PC-9 (cell line): ENCODE data around the gene SEMA6D. TPM values are rescaled to one million over a fixed set of nuclear protein-coding genes. Genes with fewer than 3 reads are reported as not detected.

Experiments
- BruUV-seq: library from RNA; stranded (reverse); fragments of 400-500 nt; replicated peaks from 2 replicates; lab custom pipeline; 2021; lab: Mats Ljungman, UMichigan
- CTCF ChIA-PET: fragments of 300-600 bp; sonication (Branson Sonifier 250); formaldehyde crosslinking; loops from one replicate; lab custom pipeline; 2022; ENCODE audit warnings: antibody characterized with exemption; lab: Charles Lee
- POLR2A ChIA-PET: fragments of 300-600 bp; sonication (Branson Sonifier 250); formaldehyde crosslinking; loops from one replicate; lab custom pipeline; 2022; ENCODE audit warnings: antibody characterized with exemption; ENCODE audit not compliant: unreplicated experiment; lab: Charles Lee
- DNase-seq, 2 experiments: peaks; one replicate each; pipeline versions ENCODE4 v3.0.0 to v3.0.0-alpha.2; 2015 to 2022; ENCODE audit warnings: mixed read lengths in 1 of 2
- H2AFZ ChIP-seq: fragments of 200-600 bp; sonication (generic); 2 replicates; pipeline ENCODE4 v1.8.1; 2017; ENCODE audit warnings: antibody characterized with exemption
- H3F3A ChIP-seq: fragments of 200-600 bp; sonication (generic); 2 replicates; pipeline ENCODE4 v1.8.1; 2017; ENCODE audit warnings: antibody characterized with exemption, mild to moderate bottlenecking, low read depth; ENCODE audit not compliant: insufficient read depth
- H3K27ac ChIP-seq: fragments of 200-600 bp; sonication (generic); 2 replicates; pipeline ENCODE4 v1.6.1; 2016; ENCODE audit warnings: mixed run types
- H3K27me3 ChIP-seq: fragments of 200-600 bp; sonication (generic); 2 replicates; pipeline ENCODE4 v1.6.1; 2016; ENCODE audit warnings: low read depth, mixed run types; ENCODE audit not compliant: insufficient read depth
- H3K36me3 ChIP-seq: fragments of 200-600 bp; sonication (generic); 2 replicates; pipeline ENCODE4 v1.6.1; 2016; ENCODE audit warnings: low read depth, mixed run types
- H3K4me1 ChIP-seq: fragments of 200-600 bp; sonication (generic); replicated peaks from 2 replicates; pipeline ENCODE4 v1.6.1; 2016; ENCODE audit warnings: mixed run types; ENCODE audit not compliant: insufficient read depth
- H3K4me2 ChIP-seq: fragments of 200-600 bp; sonication (generic); 2 replicates; pipeline ENCODE4 v1.6.1; 2017; ENCODE audit warnings: mixed run types
- H3K4me3 ChIP-seq: fragments of 200-600 bp; sonication (generic); 2 replicates; pipeline ENCODE4 v1.6.1; 2016; ENCODE audit warnings: mixed run types
- H3K79me2 ChIP-seq: fragments of 200-600 bp; sonication (generic); 2 replicates; pipeline ENCODE4 v1.6.1; 2017; ENCODE audit warnings: low read depth, mixed run types
- H3K9me2 ChIP-seq: fragments of 200-600 bp; sonication (generic); 2 replicates; pipeline ENCODE4 v1.8.1; 2017; ENCODE audit warnings: mild to moderate bottlenecking; ENCODE audit not compliant: insufficient read depth
- H3K9me3 ChIP-seq: fragments of 200-600 bp; sonication (generic); 2 replicates; pipeline ENCODE4 v1.8.1; 2016; ENCODE audit warnings: low read depth; ENCODE audit not compliant: insufficient read depth
- H4K20me1 ChIP-seq: fragments of 200-600 bp; sonication (generic); 2 replicates; pipeline ENCODE4 v1.8.1; 2017; ENCODE audit not compliant: insufficient read depth
- EZH2 ChIP-seq: fragments of 200-600 bp; sonication (generic); IDR thresholded peaks from 2 replicates; pipeline ENCODE4 v1.8.0; 2017; ENCODE audit warnings: antibody characterized with exemption, low read depth
- intact Hi-C: fragments of 100-400 bp; cut with micrococcal nuclease; formaldehyde crosslinking; loops from one replicate; pipeline ENCODE4 v1.10.0; 2022; ENCODE audit not compliant: unreplicated experiment
- total RNA-seq: library from RNA; stranded (reverse); gene quantifications from 2 replicates; pipeline ENCODE4 v1.2.3, GENCODE V29; 2021
- TF ChIP-seq, protein P1 (sequence below): fragments of 200-600 bp; sonication (generic); conservative IDR thresholded peaks from 2 replicates; pipeline ENCODE4 v1.6.1; 2017; ENCODE audit warnings: mixed run types, antibody characterized with exemption, mild to moderate bottlenecking, moderate library complexity

SEMA6D gene
- total RNA-seq, 1 experiment from 2014 or later = not detected

DNA sequence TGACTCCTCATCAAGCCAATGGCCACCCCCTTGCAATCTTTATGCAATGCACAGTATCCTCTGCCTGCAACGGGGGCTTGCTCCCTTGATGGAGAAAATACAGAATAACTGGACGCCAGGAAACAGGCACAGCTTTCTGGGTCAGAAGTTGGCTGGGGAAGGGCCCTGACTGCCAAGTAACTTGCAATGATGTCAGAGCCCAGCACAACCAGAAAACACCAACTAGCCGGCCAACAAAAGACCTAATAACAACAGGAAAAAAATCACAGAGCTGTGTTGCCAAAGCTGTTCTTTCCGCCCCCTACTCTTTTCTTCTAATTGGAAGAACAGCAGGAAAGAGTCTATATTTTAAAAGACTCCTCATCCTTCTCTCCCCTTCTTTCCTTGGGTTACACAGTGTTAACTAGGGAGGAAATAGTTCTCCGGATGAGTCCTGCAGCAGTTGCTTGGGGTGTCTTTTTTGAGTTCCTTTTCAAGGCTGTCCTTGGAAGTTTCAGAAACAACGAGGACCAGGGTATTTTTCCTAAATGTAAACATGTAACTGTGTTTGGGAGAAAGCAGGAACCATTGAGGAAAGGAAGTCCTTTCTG is 1.4 kb upstream of the SEMA6D start:
- intact Hi-C loops = no loop called here
- no peak for DNase-seq
- no peak overlapping the region for H3K4me2 ChIP-seq
- ChIA-PET CTCF (no interaction called here), POLR2A (no interaction called here)
- no peaks in the 10 kb centered on the region for H3K9me2 ChIP-seq
- TF ChIP-seq EZH2 = no peak
- TF ChIP-seq, protein P1, sequence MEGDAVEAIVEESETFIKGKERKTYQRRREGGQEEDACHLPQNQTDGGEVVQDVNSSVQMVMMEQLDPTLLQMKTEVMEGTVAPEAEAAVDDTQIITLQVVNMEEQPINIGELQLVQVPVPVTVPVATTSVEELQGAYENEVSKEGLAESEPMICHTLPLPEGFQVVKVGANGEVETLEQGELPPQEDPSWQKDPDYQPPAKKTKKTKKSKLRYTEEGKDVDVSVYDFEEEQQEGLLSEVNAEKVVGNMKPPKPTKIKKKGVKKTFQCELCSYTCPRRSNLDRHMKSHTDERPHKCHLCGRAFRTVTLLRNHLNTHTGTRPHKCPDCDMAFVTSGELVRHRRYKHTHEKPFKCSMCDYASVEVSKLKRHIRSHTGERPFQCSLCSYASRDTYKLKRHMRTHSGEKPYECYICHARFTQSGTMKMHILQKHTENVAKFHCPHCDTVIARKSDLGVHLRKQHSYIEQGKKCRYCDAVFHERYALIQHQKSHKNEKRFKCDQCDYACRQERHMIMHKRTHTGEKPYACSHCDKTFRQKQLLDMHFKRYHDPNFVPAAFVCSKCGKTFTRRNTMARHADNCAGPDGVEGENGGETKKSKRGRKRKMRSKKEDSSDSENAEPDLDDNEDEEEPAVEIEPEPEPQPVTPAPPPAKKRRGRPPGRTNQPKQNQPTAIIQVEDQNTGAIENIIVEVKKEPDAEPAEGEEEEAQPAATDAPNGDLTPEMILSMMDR = no peak
- no peaks in the 10 kb centered on the region for H3K4me1 ChIP-seq
- no TSS peak for BruUV-seq
- peaks cover 7% of the 10 kb centered on the region; the same call in 1 of the 2 replicates for H3K27me3 ChIP-seq
- no peaks in the 10 kb centered on the region for H3K36me3 ChIP-seq
- no peaks in the 10 kb centered on the region for H3K79me2 ChIP-seq
- H2AFZ ChIP-seq = no peak overlapping the region
- no peak overlapping the region for H3K4me3 ChIP-seq
- no peaks in the 10 kb centered on the region for H4K20me1 ChIP-seq
- no peak overlapping the region for H3K27ac ChIP-seq
- H3K9me3 ChIP-seq = no peaks in the 10 kb centered on the region
- no peaks in the 10 kb centered on the region for H3F3A ChIP-seq

DNA sequence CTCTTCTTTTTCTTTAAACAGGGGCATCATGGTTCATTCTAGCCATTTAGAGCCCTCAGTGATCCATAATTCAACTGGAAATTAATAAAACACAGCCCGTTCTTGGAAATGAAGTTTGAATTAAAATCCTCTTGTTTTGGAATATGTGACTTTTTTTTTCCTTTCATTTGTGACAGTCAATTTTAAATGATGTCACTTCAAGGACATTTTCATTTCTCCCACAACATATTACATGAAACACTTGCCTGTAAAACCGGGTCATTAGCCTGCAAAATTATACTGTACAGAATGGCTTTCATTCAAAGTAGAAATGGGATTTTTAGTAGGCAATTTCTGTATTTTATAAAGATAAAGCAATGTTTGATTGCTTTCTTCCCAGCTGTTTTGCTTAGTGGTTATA is 789 bp upstream of the SEMA6D start:
- TF ChIP-seq, protein P1 = no peak
- no peak for TF ChIP-seq EZH2
- no peak overlapping the region for H3K4me2 ChIP-seq
- ChIA-PET POLR2A (no interaction called here), CTCF (no interaction called here)
- no peak overlapping the region for H3K4me3 ChIP-seq
- H2AFZ ChIP-seq = no peak overlapping the region
- H3K4me1 ChIP-seq = no peaks in the 10 kb centered on the region
- no peaks in the 10 kb centered on the region for H3K9me3 ChIP-seq
- H3K27me3 ChIP-seq = peaks cover 7% of the 10 kb centered on the region; the same call in 1 of the 2 replicates
- no TSS peak for BruUV-seq
- intact Hi-C loops = no loop called here
- H3K79me2 ChIP-seq = no peaks in the 10 kb centered on the region
- H3K36me3 ChIP-seq = no peaks in the 10 kb centered on the region
- H3K9me2 ChIP-seq = no peaks in the 10 kb centered on the region
- H3F3A ChIP-seq = no peaks in the 10 kb centered on the region
- no peak for DNase-seq
- H4K20me1 ChIP-seq = no peaks in the 10 kb centered on the region
- H3K27ac ChIP-seq = no peak overlapping the region

DNA sequence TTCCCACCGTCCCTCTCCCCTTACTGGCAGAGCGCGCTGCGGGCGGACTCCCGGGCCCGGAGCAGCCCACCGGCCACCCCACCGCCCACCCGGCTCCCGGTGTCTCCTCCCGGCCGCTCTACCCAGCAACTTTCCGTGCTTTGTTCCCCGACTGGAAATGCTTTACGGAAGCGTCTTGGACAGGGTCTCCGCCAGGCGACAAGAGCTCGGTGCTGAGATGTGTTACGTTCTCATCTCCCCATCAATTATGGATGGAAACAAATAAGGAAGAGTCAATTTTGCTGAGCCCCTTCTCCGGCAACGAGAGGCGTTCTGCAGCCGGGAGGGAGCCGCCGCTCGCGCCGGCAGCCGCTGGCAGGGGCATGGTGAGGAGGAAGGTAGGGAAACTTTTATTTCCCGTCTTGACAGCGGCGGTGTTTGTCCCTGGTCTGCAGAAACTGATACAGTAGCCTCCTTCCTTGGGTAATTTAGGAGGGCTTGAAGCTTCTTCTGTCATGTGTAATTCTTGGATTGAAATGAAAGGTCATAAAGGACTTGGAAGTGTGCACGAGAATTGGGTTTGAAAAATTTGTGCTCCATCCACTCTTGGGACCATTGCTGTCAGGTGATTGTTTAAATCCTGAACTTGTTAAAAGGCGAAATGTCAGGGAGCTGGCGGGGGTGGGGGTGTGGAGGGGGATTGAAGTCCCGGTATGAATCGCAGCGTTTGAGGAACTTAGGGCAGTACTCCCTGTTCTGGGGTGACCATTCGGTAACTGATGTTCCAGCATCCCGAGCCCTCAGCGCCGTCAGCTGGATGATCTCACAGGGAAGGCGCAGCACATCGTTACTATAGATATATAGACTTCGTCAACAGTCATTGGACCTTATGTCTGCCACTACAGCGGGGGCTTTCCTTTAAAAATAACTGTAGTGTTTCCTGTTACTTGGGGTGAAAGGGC is 1.5 kb downstream of the SEMA6D start:
- H3K79me2 ChIP-seq = no peaks in the 10 kb centered on the region
- ChIA-PET CTCF (interaction anchor here (0.7 kb wide), 1 partner anchor 542 kb away, joined by 12 read pairs; no protein-coding TSS in a partner anchor), POLR2A (no interaction called here)
- peaks cover 12% of the 10 kb centered on the region for H3K27me3 ChIP-seq
- intact Hi-C loops = no loop called here
- TF ChIP-seq, protein P1 = no peak
- no peak for TF ChIP-seq EZH2
- H3F3A ChIP-seq = no peaks in the 10 kb centered on the region
- no TSS peak for BruUV-seq
- H3K4me2 ChIP-seq = no peak overlapping the region
- no peak overlapping the region for H2AFZ ChIP-seq
- H3K9me3 ChIP-seq = no peaks in the 10 kb centered on the region
- no peak overlapping the region for H3K27ac ChIP-seq
- H3K36me3 ChIP-seq = no peaks in the 10 kb centered on the region
- no peak for DNase-seq
- no peak overlapping the region for H3K4me3 ChIP-seq
- no peaks in the 10 kb centered on the region for H3K4me1 ChIP-seq
- H3K9me2 ChIP-seq = no peaks in the 10 kb centered on the region
- H4K20me1 ChIP-seq = no peaks in the 10 kb centered on the region
